K562 (cell line): ENCODE results near the gene MFSD6. TPM values are rescaled to one million over a fixed set of nuclear protein-coding genes. Genes with fewer than 3 reads are reported as not detected.

ENCODE experiments used
- AFF1 ChIP-seq, 2 experiments: fragments of 450-650 bp; IDR thresholded peaks; 2 replicates each; pipeline ENCODE4 v1.6.1; 2018; ENCODE audit warnings: mild to moderate bottlenecking in 2 of 2, low read depth in 1 of 2; ENCODE audit not compliant: partially characterized antibody in 2 of 2
- MNT ChIP-seq, 2 experiments: fragments of 450-650 bp; conservative IDR thresholded peaks; 2 replicates each; pipeline ENCODE4 v1.6.1; 2017; ENCODE audit warnings: mild to moderate bottlenecking in 2 of 2, moderate library complexity in 2 of 2
- MYC ChIP-seq, 2 experiments: fragments of 250-450 bp in 1 of 2; sonication (Bioruptor Pico) in 1 of 2; IDR thresholded peaks; 2 replicates each; pipeline versions ENCODE4 v1.5.1 to v1.6.1; 2012 to 2021; ENCODE audit warnings: low read depth in 2 of 2, borderline replicate concordance in 1 of 2, improper control_type of control experiment in 1 of 2, low read length in 1 of 2, mild to moderate bottlenecking in 1 of 2, moderate library complexity in 1 of 2
- POLR2B ChIP-seq: fragments of 450-650 bp; IDR thresholded peaks from 2 replicates; pipeline ENCODE4 v1.6.1; 2018; ENCODE audit warnings: low read depth; ENCODE audit not compliant: partially characterized antibody
- ZNF253 ChIP-seq: fragments of 250-450 bp; sonication (Bioruptor Pico); conservative IDR thresholded peaks from 2 replicates; pipeline ENCODE4 v1.6.1; 2021; ENCODE audit warnings: mild to moderate bottlenecking
- polyA plus RNA-seq, 8 experiments: library from polyadenylated mRNA; depleted of rRNA in 4 of 8; stranded (reverse) in 5 of 8; unstranded in 3 of 8; fragments of >200 nt; fragmentation: Nextera tagmentation in 2 of 8; fragmentation: Illumina TruSeq in 1 of 8; extraction: Ambion mirVana in 2 of 8; extraction: Trizol in 1 of 8; gene quantifications; 2 replicates each; pipeline versions ENCODE4 v1.2.1 to v1.2.3, GENCODE V29; 2011 to 2014; ENCODE audit warnings: inconsistent platforms in 1 of 8, missing spikeins in 1 of 8
- total RNA-seq, 7 experiments: library from RNA; depleted of rRNA in 6 of 7; stranded (reverse); fragments of >200 nt in 6 of 7; fragmentation: Illumina TruSeq in 2 of 7; extraction: Trizol in 2 of 7; gene quantifications; 2 replicates each; pipeline versions ENCODE4 v1.2.1 to v1.2.3, GENCODE V29; 2011 to 2021; ENCODE audit warnings: low replicate concordance in 1 of 7

MFSD6 gene
- total and polyA plus RNA-seq, 9 of the 15 experiments (the other 6 are each of a cell fraction or from before 2014, with no cell fraction given), result 1.1 to 7.9 (median 4.4) TPM

- TF ChIP-seq AFF1 (IDR thresholded peaks at IDR 0.05; ENCODE audit: low read depth in 1 of 2, partially characterized antibody in 2 of 2) (no peak), MYC (IDR thresholded peaks at IDR 0.05; ENCODE audit: low read depth, low read length) (no peak), MYC (CRISPR knock-in tag; IDR thresholded peaks at IDR 0.05; ENCODE audit: borderline replicate concordance, low read depth) (no peak), ZNF253 (no peak), POLR2B (no peak), MNT (conservative IDR thresholded peaks at IDR 0.05) (no peak)
These were observed 43.5 kb downstream of the MFSD6 start (continued) for GRCh38 chr2:190451561-190452176.
